GM12878 (cell line): ENCODE data around the gene MTFP1. TPM values are rescaled to one million over a fixed set of nuclear protein-coding genes. Genes with fewer than 3 reads are reported as not detected.

Source experiments
- ATAC-seq: fragments of 200-7000 bp; cut with Tn5 transposase; 3 replicates; pipeline ENCODE4 v1.9.1; 2020; ENCODE audit warnings: mild to moderate bottlenecking, moderate library complexity
- BruUV-seq: library from RNA; stranded (reverse); fragments of 400-500 nt; replicated peaks from 2 replicates; lab custom pipeline; 2021; lab: Mats Ljungman, UMichigan
- CTCF ChIA-PET: fragments of 300-600 bp; sonication (Branson Sonifier 250); formaldehyde crosslinking; extraction: SDS; loops from one replicate; lab custom pipeline; 2021; ENCODE audit warnings: inconsistent platforms; lab: Yijun Ruan, JAX
- POLR2A ChIA-PET: fragments of 350-600 bp; formaldehyde crosslinking; extraction: SDS; loops from one replicate; lab custom pipeline; 2021; ENCODE audit warnings: inconsistent platforms; lab: Charles Lee
- RAD21 ChIA-PET: fragments of 300-600 bp; sonication (Branson Sonifier 250); formaldehyde crosslinking; loops from one replicate; lab custom pipeline; 2023; ENCODE audit warnings: antibody characterized with exemption; ENCODE audit not compliant: unreplicated experiment; lab: Charles Lee
- SMC1A ChIA-PET: fragments of 300-600 bp; sonication (Branson Sonifier 250); formaldehyde crosslinking; loops from one replicate; lab custom pipeline; 2023; ENCODE audit not compliant: unreplicated experiment, uncharacterized antibody; lab: Charles Lee
- DNase-seq: peaks from one replicate; pipeline ENCODE4 v3.0.0-alpha.2; 2011; ENCODE audit warnings: low read depth, low spot score
- FAIRE-seq: peaks from 3 replicates; lab custom pipeline; 2011; peaks lifted over from hg19 to GRCh38; lab: Jason Lieb, UNC
- H2AFZ ChIP-seq: 2 replicates; pipeline ENCODE4 v1.6.0; 2011; ENCODE audit warnings: low read depth, low read length, control low read depth; ENCODE audit not compliant: control insufficient read depth
- H3K27ac ChIP-seq: 2 replicates; pipeline ENCODE4 v1.5.1; 2011; ENCODE audit warnings: control low read depth; ENCODE audit not compliant: control insufficient read depth, insufficient read depth
- H3K27me3 ChIP-seq, 2 experiments: replicated peaks in 1 of 2; 2 replicates each; pipeline versions ENCODE4 v1.6.0 to v1.6.1; 2011; ENCODE audit warnings: low read length in 1 of 2; ENCODE audit not compliant: control insufficient read depth in 2 of 2, insufficient read depth in 2 of 2
- H3K36me3 ChIP-seq, 2 experiments: 2 replicates each; pipeline ENCODE4 v1.5.1; 2011; ENCODE audit warnings: low read length in 1 of 2; ENCODE audit not compliant: control insufficient read depth in 2 of 2, insufficient read depth in 2 of 2
- H3K4me1 ChIP-seq: 2 replicates; pipeline ENCODE4 v1.6.1; 2011; ENCODE audit warnings: mild to moderate bottlenecking, low read length, moderate library complexity, mixed read lengths; ENCODE audit not compliant: control insufficient read depth, insufficient read depth
- H3K4me2 ChIP-seq: 2 replicates; pipeline ENCODE4 v1.6.0; 2011; ENCODE audit warnings: control low read depth; ENCODE audit not compliant: control insufficient read depth, insufficient read depth
- H3K4me3 ChIP-seq: fragments of 200-600 bp; sonication (generic); 2 replicates; pipeline ENCODE4 v1.5.1; 2016
- H3K79me2 ChIP-seq: 2 replicates; pipeline ENCODE4 v1.6.0; 2011; ENCODE audit warnings: low read length; ENCODE audit not compliant: control insufficient read depth, insufficient read depth
- H3K9ac ChIP-seq: 2 replicates; pipeline ENCODE4 v1.8.0; 2011; ENCODE audit warnings: low read length, control low read depth, mixed read lengths; ENCODE audit not compliant: control insufficient read depth, insufficient read depth
- H3K9me3 ChIP-seq: replicated peaks from 3 replicates; pipeline ENCODE4 v1.5.1; 2011; ENCODE audit warnings: mild to moderate bottlenecking, low read length; ENCODE audit not compliant: control insufficient read depth, insufficient read depth
- H4K20me1 ChIP-seq: 2 replicates; pipeline ENCODE4 v1.6.0; 2011; ENCODE audit not compliant: control insufficient read depth, insufficient read depth
- BACH1 ChIP-seq: fragments of 450-650 bp; IDR thresholded peaks from 2 replicates; pipeline ENCODE4 v1.6.1; 2017; ENCODE audit warnings: mild to moderate bottlenecking, borderline replicate concordance
- BHLHE40 ChIP-seq, 2 experiments: fragments of 450-650 bp in 1 of 2; IDR thresholded peaks; 2 replicates each; pipeline ENCODE4 v1.6.1; 2011 to 2017; ENCODE audit warnings: low read depth in 2 of 2, borderline replicate concordance in 1 of 2, improper control_type of control experiment in 1 of 2, low read length in 1 of 2, mild to moderate bottlenecking in 1 of 2
- EGR1 ChIP-seq, 2 experiments: IDR thresholded peaks; 1 replicate in 1 of 2; 2 replicates in 1 of 2; pipeline ENCODE4 v1.6.1; 2011 to 2012; ENCODE audit warnings: low read depth in 2 of 2, low read length in 2 of 2, borderline replicate concordance in 1 of 2, mild to moderate bottlenecking in 1 of 2, moderate library complexity in 1 of 2
- ETV6 ChIP-seq, 2 experiments: fragments of 450-650 bp in 1 of 2; IDR thresholded peaks in 1 of 2; conservative IDR thresholded peaks in 1 of 2; 2 replicates each; pipeline ENCODE4 v1.6.1; 2014; ENCODE audit warnings: antibody characterized with exemption in 1 of 2, borderline replicate concordance in 1 of 2, low read depth in 1 of 2, mild to moderate bottlenecking in 1 of 2, moderate library complexity in 1 of 2
- FOXK2 ChIP-seq: fragments of 450-650 bp; IDR thresholded peaks from 2 replicates; pipeline ENCODE4 v1.6.1; 2017; ENCODE audit warnings: mild to moderate bottlenecking, moderate library complexity
- IKZF2 ChIP-seq, 2 experiments: fragments of 450-650 bp; IDR thresholded peaks; 2 replicates each; pipeline ENCODE4 v1.6.1; 2017; ENCODE audit warnings: mild to moderate bottlenecking in 2 of 2, moderate library complexity in 2 of 2
- KAT2A ChIP-seq: conservative IDR thresholded peaks from 2 replicates; pipeline ENCODE4 v1.6.1; 2011; ENCODE audit warnings: low read depth, low read length; ENCODE audit not compliant: control insufficient read depth
- NKRF ChIP-seq: fragments of 450-650 bp; conservative IDR thresholded peaks from 2 replicates; pipeline ENCODE4 v1.6.1; 2017; ENCODE audit warnings: mild to moderate bottlenecking, moderate library complexity
- PML ChIP-seq: IDR thresholded peaks from 2 replicates; pipeline ENCODE4 v1.6.1; 2012; ENCODE audit warnings: low read length, inconsistent platforms
- POLR2A ChIP-seq: IDR thresholded peaks from 2 replicates; pipeline ENCODE4 v1.6.1; 2011; ENCODE audit warnings: low read depth, mild to moderate bottlenecking, low read length
- RAD21 ChIP-seq: IDR thresholded peaks from 2 replicates; pipeline ENCODE4 v1.6.1; 2011; ENCODE audit warnings: mild to moderate bottlenecking, low read depth, low read length, moderate library complexity; ENCODE audit not compliant: insufficient read depth
- RAD51 ChIP-seq: fragments of 450-650 bp; IDR thresholded peaks from 2 replicates; pipeline ENCODE4 v1.6.1; 2016; ENCODE audit warnings: moderate library complexity, mild to moderate bottlenecking, inconsistent platforms
- RUNX3 ChIP-seq: IDR thresholded peaks from 2 replicates; pipeline ENCODE4 v1.6.1; 2012; ENCODE audit warnings: low read length, inconsistent platforms
- SMAD1 ChIP-seq: fragments of 450-650 bp; IDR thresholded peaks from 2 replicates; pipeline ENCODE4 v1.6.1; 2018; ENCODE audit warnings: mild to moderate bottlenecking, low read depth; ENCODE audit not compliant: partially characterized antibody
- YY1 ChIP-seq: IDR thresholded peaks from 2 replicates; pipeline ENCODE4 v1.6.1; 2011; ENCODE audit warnings: low read depth, mild to moderate bottlenecking, low read length
- ZBED1 ChIP-seq: IDR thresholded peaks from 2 replicates; pipeline ENCODE4 v1.6.1; 2016; ENCODE audit warnings: borderline replicate concordance
- ZNF207 ChIP-seq: fragments of 450-650 bp; IDR thresholded peaks from 2 replicates; pipeline ENCODE4 v1.6.1; 2014; ENCODE audit warnings: antibody characterized with exemption, mild to moderate bottlenecking, borderline replicate concordance
- WGBS: methylation state at CpG from one replicate; pipeline ENCODE4 v1.1.6; 2016; ENCODE audit warnings: low lambda C conversion rate; ENCODE audit not compliant: insufficient replicate concordance, insufficient coverage; ENCODE audit errors: missing lambda C conversion rate; 5-methylcytosine and 5-hydroxymethylcytosine counted together
- in situ Hi-C: fragments of 300-500 bp; cut with MboI; formaldehyde crosslinking; loops from 9 replicates; pipeline ENCODE4 v1.14.3; 2018; ENCODE audit warnings: mixed read lengths
- intact Hi-C: fragments of 100-400 bp; cut with micrococcal nuclease; formaldehyde crosslinking; loops from one replicate; pipeline ENCODE4 v1.14.2; 2022; ENCODE audit not compliant: unreplicated experiment
- polyA plus RNA-seq, 11 experiments: library from polyadenylated mRNA; depleted of rRNA in 4 of 11; unstranded in 6 of 11; stranded (reverse) in 5 of 11; fragments of >200 nt; fragmentation: Nextera tagmentation in 4 of 11; fragmentation: Illumina TruSeq in 1 of 11; extraction: Ambion mirVana in 4 of 11; extraction: Trizol in 1 of 11; gene quantifications; 1 replicate in 1 of 11; 2 replicates in 10 of 11; pipeline versions ENCODE4 v1.2.1 to v1.2.3, GENCODE V29; 2011 to 2016; ENCODE audit warnings: inconsistent platforms in 2 of 11, missing spikeins in 2 of 11, low read depth in 1 of 11
- total RNA-seq, 4 experiments: library from RNA; depleted of rRNA in 3 of 4; stranded (reverse); fragments of >200 nt in 3 of 4; fragmentation: Illumina TruSeq in 1 of 4; extraction: Trizol in 1 of 4; gene quantifications; 2 replicates each; pipeline versions ENCODE4 v1.2.1 to v1.2.3, GENCODE V29; 2013 to 2021

The MTFP1 gene
- total and polyA plus RNA-seq, 10 of the 15 experiments (the other 5 are each of a cell fraction or from before 2014, with no cell fraction given): 20.5 to 133 (median 59.8) TPM

- ChIA-PET SMC1A (interaction anchor here (0.8 to 3.3 kb wide), 11 partner anchors 12 to 157 kb away, joined by 3 to 11 read pairs (median 5); no protein-coding TSS in a partner anchor), CTCF (interaction anchor here (0.7 to 3.7 kb wide), 25 partner anchors 9 to 714 kb away, joined by 3 to 24 read pairs (median 4); partner anchors contain the start of genes MTFP1 and SEC14L2), POLR2A (interaction anchor here (0.6 to 1.6 kb wide), 3 partner anchors 19 to 55 kb away, joined by 3 to 5 read pairs (median 3); partner anchors contain the start of gene MTFP1), RAD21 (interaction anchor here (1.1 to 3.4 kb wide), 7 partner anchors 20 to 310 kb away, joined by 3 to 16 read pairs (median 7); partner anchors contain the start of genes MTFP1 and TCN2)
- intact Hi-C loops: loop anchor here (1.0 to 5.0 kb wide), 2 partner anchors 40 to 157 kb away; no protein-coding TSS in a partner anchor
- Histone ChIP-seq H3K4me1 (peaks cover 11% of the 10 kb centered on the region), H2AFZ (peak overlapping the region; percentile 68), H3K9me3 (no peaks in the 10 kb centered on the region), H3K4me2 (0 out of 2 replicates have a peak overlapping the region, but pooled peaks have one; percentile 40), H3K27ac (no peak overlapping the region), H3K27me3 (no peaks in the 10 kb centered on the region), H3K79me2 (no peaks in the 10 kb centered on the region), H3K36me3 (no peaks in the 10 kb centered on the region), H3K4me3 (no peak overlapping the region), H4K20me1 (no peaks in the 10 kb centered on the region), H3K9ac (no peak overlapping the region)
- no peak for DNase-seq
- peak; percentile 78 for ATAC-seq
- 2% methylated on average over 11 of the region's 11 CpGs for WGBS
- no peak for FAIRE-seq
- no TSS peak for BruUV-seq
- in situ Hi-C loops: loop anchor here (10.0 kb wide), 1 partner anchor 310 kb away; no protein-coding TSS in a partner anchor
- TF ChIP-seq SMAD1 (no peak), ZNF207 (no peak), EGR1 (IDR thresholded peaks at IDR 0.05; ENCODE audit: borderline replicate concordance in 1 of 2, low read depth in 2 of 2, low read length in 2 of 2) (peak in 1 of 2 experiments; percentile 82; a peak in 2 of 3 replicates), BHLHE40 (IDR thresholded peaks at IDR 0.05; ENCODE audit: borderline replicate concordance in 1 of 2, low read depth in 2 of 2, low read length in 1 of 2) (no peak), RAD21 (peak; percentile 80), FOXK2 (no peak), PML (peak; percentile 73; the same call in 1 of the 2 replicates), ZBED1 (peak; percentile 72), IKZF2 (IDR thresholded peaks at IDR 0.05) (no peak), YY1 (peak; percentile 89), RAD51 (no peak), NKRF (no peak), POLR2A (peak; percentile 60), RUNX3 (peak; percentile 82), BACH1 (peak; percentile 18; the same call in 1 of the 2 replicates), KAT2A (no peak), ETV6 (conservative IDR thresholded peaks at IDR 0.05 in 1 of 2, IDR thresholded peaks at IDR 0.05 in 1 of 2; ENCODE audit: borderline replicate concordance in 1 of 2, low read depth in 1 of 2) (no peak)
Observed at GRCh38 chr22:30444632-30445437, 19.3 kb downstream of the MTFP1 start.
